Adrenal gland (tissue), 5 donors: ENCODE measurements around the gene LSM14A.
"Not testable (repeated sequence)": the region's sequence is repeated elsewhere in the genome, so short reads cannot be mapped to it uniquely, and the experiment has no call there.

Experiments
- CTCF ChIP-seq, 6 experiments: fragments of 450-650 bp in 4 of 6; fragments of 200-600 bp in 2 of 6; sonication (generic) in 1 of 6; IDR thresholded peaks; 1 replicate in 5 of 6; 2 replicates in 1 of 6; pipeline versions ENCODE4 v1.5.1 to v1.8.0; 2016 to 2021; ENCODE audit warnings: antibody characterized with exemption in 6 of 6, mild to moderate bottlenecking in 2 of 6, moderate library complexity in 1 of 6
- POLR2A ChIP-seq, 2 donors: fragments of 450-650 bp; IDR thresholded peaks; one replicate each; pipeline ENCODE4 v1.6.1; 2017; ENCODE audit warnings: antibody characterized with exemption in 2 of 2, mild to moderate bottlenecking in 2 of 2, moderate library complexity in 1 of 2
- donor health status: DM: no; HTN: no; CAD: no.

GRCh38 chr19:34169475-34170199 lies 2.7 kb upstream of the LSM14A start:
- not testable (repeated sequence) for TF ChIP-seq CTCF, POLR2A (IDR thresholded peaks at IDR 0.05)
